Skeletal muscle satellite cell (primary cell): ENCODE results near the gene KCNIP1.

Source experiments
- H3K27me3 ChIP-seq: 2 replicates; pipeline ENCODE4 v1.7.0; 2013; ENCODE audit warnings: low read length; ENCODE audit not compliant: control insufficient read depth, insufficient read depth
- H3K36me3 ChIP-seq: 2 replicates; pipeline ENCODE4 v1.7.0; 2013; ENCODE audit warnings: mild to moderate bottlenecking, control low read depth, low read length; ENCODE audit not compliant: insufficient read depth
- H3K4me1 ChIP-seq: 2 replicates; pipeline ENCODE4 v1.7.0; 2013; ENCODE audit warnings: low read length; ENCODE audit not compliant: control insufficient read depth, insufficient read depth
- H3K4me2 ChIP-seq: 2 replicates; pipeline ENCODE4 v1.7.0; 2013; ENCODE audit warnings: mild to moderate bottlenecking, low read length
- H3K4me3 ChIP-seq: 2 replicates; pipeline ENCODE4 v1.7.0; 2013; ENCODE audit warnings: low read length
- H3K9ac ChIP-seq: 2 replicates; pipeline ENCODE4 v1.7.0; 2013; ENCODE audit warnings: mild to moderate bottlenecking, low read depth, low read length, moderate library complexity
- H3K9me3 ChIP-seq: replicated peaks from 2 replicates; pipeline ENCODE4 v1.7.0; 2013; ENCODE audit warnings: mild to moderate bottlenecking, control low read depth, low read length

KCNIP1 gene

GRCh38 chr5:170554521-170555267, 50.9 kb downstream of the KCNIP1 start:
- Histone ChIP-seq H3K36me3 (no peaks in the 10 kb centered on the region), H3K9ac (no peak overlapping the region), H3K4me2 (no peak overlapping the region), H3K9me3 (no peaks in the 10 kb centered on the region), H3K4me1 (no peaks in the 10 kb centered on the region), H3K4me3 (no peak overlapping the region), H3K27me3 (no peaks in the 10 kb centered on the region)

- no peaks in the 10 kb centered on the region for H3K9me3 ChIP-seq
- no peaks in the 10 kb centered on the region for H3K4me1 ChIP-seq
- no peaks in the 10 kb centered on the region for H3K27me3 ChIP-seq
- H3K36me3 ChIP-seq = no peaks in the 10 kb centered on the region
- no peak overlapping the region for H3K4me2 ChIP-seq
- H3K9ac ChIP-seq = no peak overlapping the region
- no peak overlapping the region for H3K4me3 ChIP-seq
Measured at GRCh38 chr5:170557314-170557713, 53.5 kb downstream of the KCNIP1 start.

GRCh38 chr5:170559296-170559695, 55.5 kb downstream of the KCNIP1 start:
- H3K27me3 ChIP-seq = peaks cover 7% of the 10 kb centered on the region
- no peak overlapping the region for H3K9ac ChIP-seq
- H3K36me3 ChIP-seq = no peaks in the 10 kb centered on the region
- no peak overlapping the region for H3K4me2 ChIP-seq
- no peak overlapping the region for H3K4me3 ChIP-seq
- H3K9me3 ChIP-seq = no peaks in the 10 kb centered on the region
- no peaks in the 10 kb centered on the region for H3K4me1 ChIP-seq

- no peaks in the 10 kb centered on the region for H3K4me1 ChIP-seq
- H3K36me3 ChIP-seq = no peaks in the 10 kb centered on the region
- no peak overlapping the region for H3K4me2 ChIP-seq
- H3K9me3 ChIP-seq = no peaks in the 10 kb centered on the region
- no peak overlapping the region for H3K9ac ChIP-seq
- no peak overlapping the region for H3K4me3 ChIP-seq
- H3K27me3 ChIP-seq = peaks cover 7% of the 10 kb centered on the region
Measured at GRCh38 chr5:170560938-170561337, 57.1 kb downstream of the KCNIP1 start.

- no peaks in the 10 kb centered on the region for H3K36me3 ChIP-seq
- H3K4me3 ChIP-seq = no peak overlapping the region
- H3K4me1 ChIP-seq = no peaks in the 10 kb centered on the region
- no peak overlapping the region for H3K4me2 ChIP-seq
- H3K9ac ChIP-seq = no peak overlapping the region
- peaks cover 7% of the 10 kb centered on the region for H3K27me3 ChIP-seq
- H3K9me3 ChIP-seq = no peaks in the 10 kb centered on the region
Measured at GRCh38 chr5:170562166-170562874, 58.5 kb downstream of the KCNIP1 start.

- Histone ChIP-seq H3K4me3 (no peak overlapping the region), H3K9me3 (no peaks in the 10 kb centered on the region), H3K9ac (no peak overlapping the region), H3K4me1 (no peaks in the 10 kb centered on the region), H3K36me3 (no peaks in the 10 kb centered on the region), H3K27me3 (peaks cover 7% of the 10 kb centered on the region), H3K4me2 (no peak overlapping the region)
Measured at GRCh38 chr5:170562875-170563228, 59.0 kb downstream of the KCNIP1 start.

- Histone ChIP-seq H3K4me3 (no peak overlapping the region), H3K9me3 (no peaks in the 10 kb centered on the region), H3K4me1 (no peaks in the 10 kb centered on the region), H3K27me3 (peaks cover 7% of the 10 kb centered on the region), H3K4me2 (no peak overlapping the region), H3K36me3 (no peaks in the 10 kb centered on the region), H3K9ac (no peak overlapping the region)
Measured at GRCh38 chr5:170563824-170564567, 60.2 kb downstream of the KCNIP1 start.

- Histone ChIP-seq H3K9ac (no peak overlapping the region), H3K4me3 (no peak overlapping the region), H3K9me3 (no peaks in the 10 kb centered on the region), H3K36me3 (no peaks in the 10 kb centered on the region), H3K4me2 (no peak overlapping the region), H3K27me3 (peaks cover 7% of the 10 kb centered on the region), H3K4me1 (no peaks in the 10 kb centered on the region)
Measured at GRCh38 chr5:170565072-170565471, 61.3 kb downstream of the KCNIP1 start.

- Histone ChIP-seq H3K9me3 (no peaks in the 10 kb centered on the region), H3K4me3 (no peak overlapping the region), H3K9ac (no peak overlapping the region), H3K36me3 (no peaks in the 10 kb centered on the region), H3K4me1 (no peaks in the 10 kb centered on the region), H3K4me2 (no peak overlapping the region), H3K27me3 (peaks cover 8% of the 10 kb centered on the region)
Measured at GRCh38 chr5:170569101-170569500, 65.3 kb downstream of the KCNIP1 start.

- Histone ChIP-seq H3K4me1 (no peaks in the 10 kb centered on the region), H3K4me2 (no peak overlapping the region), H3K36me3 (no peaks in the 10 kb centered on the region), H3K27me3 (peaks cover 11% of the 10 kb centered on the region), H3K9ac (no peak overlapping the region), H3K9me3 (no peaks in the 10 kb centered on the region), H3K4me3 (no peak overlapping the region)
Measured at GRCh38 chr5:170570476-170570875, 66.7 kb downstream of the KCNIP1 start.

- peaks cover 13% of the 10 kb centered on the region for H3K27me3 ChIP-seq
- no peaks in the 10 kb centered on the region for H3K4me1 ChIP-seq
- no peaks in the 10 kb centered on the region for H3K36me3 ChIP-seq
- no peak overlapping the region for H3K4me3 ChIP-seq
- H3K9me3 ChIP-seq = no peaks in the 10 kb centered on the region
- no peak overlapping the region for H3K9ac ChIP-seq
- no peak overlapping the region for H3K4me2 ChIP-seq
Measured at GRCh38 chr5:170571281-170571731, 67.5 kb downstream of the KCNIP1 start.
